ENCODE data around the gene PLEKHM3. TPM values are rescaled to one million over a fixed set of nuclear protein-coding genes. Genes with fewer than 3 reads are reported as not detected.

Gene PLEKHM3, protein sequence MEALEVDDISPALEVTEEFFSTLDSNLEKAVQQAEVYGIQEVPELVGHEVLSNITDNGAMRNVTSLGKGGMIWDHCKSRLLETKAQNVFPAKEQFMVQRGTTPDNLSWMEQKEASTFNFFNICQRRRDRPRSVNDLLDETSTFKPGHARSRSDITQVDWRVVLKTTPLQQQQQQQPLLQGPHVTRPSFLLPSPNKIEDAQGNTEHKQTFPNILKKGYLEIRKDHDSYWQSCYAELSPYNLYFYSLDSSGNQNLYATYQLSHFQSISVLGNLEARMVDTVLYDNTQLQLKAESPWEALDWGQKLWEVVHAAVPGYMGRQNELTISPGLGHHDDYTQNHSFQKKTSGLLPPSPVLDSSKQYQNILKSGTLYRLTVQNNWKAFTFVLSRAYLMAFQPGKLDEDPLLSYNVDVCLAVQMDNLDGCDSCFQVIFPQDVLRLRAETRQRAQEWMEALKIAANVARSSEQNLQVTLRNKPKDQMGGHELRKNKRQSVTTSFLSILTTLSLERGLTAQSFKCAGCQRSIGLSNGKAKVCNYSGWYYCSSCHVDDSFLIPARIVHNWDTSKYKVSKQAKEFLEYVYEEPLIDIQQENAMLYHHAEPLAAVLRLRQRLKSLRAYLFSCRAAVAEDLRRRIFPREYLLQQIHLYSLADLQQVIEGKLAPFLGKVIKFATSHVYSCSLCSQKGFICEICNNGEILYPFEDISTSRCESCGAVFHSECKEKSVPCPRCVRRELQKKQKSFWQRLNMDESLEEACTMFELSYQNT
- 17.1 TPM for polyA plus RNA-seq (ENCODE audit: insufficient read length)
- long read RNA-seq, donor 1: 0 reads
- long read RNA-seq, donor 2: 0 reads
- long read RNA-seq, donor 3, full-length matches to known transcripts: 1 of 1 reads
- long read RNA-seq, donor 3, partial matches to known transcripts: 0 of 1 reads
- long read RNA-seq, donor 3, other reads (novel, unspliced or antisense): 0 of 1 reads
- long read RNA-seq, donor 4: 0 reads
- long read RNA-seq, donor 5, full-length matches to known transcripts: 1 of 1 reads
- long read RNA-seq, donor 5, partial matches to known transcripts: 0 of 1 reads
- long read RNA-seq, donor 5, other reads (novel, unspliced or antisense): 0 of 1 reads
- long read RNA-seq, donor 6: 0 reads
- long read RNA-seq, donor 7, full-length matches to known transcripts: 1 of 1 reads
- long read RNA-seq, donor 7, partial matches to known transcripts: 0 of 1 reads
- long read RNA-seq, donor 7, other reads (novel, unspliced or antisense): 0 of 1 reads
- long read RNA-seq, donor 8, full-length matches to known transcripts: 1 of 1 reads
- long read RNA-seq, donor 8, partial matches to known transcripts: 0 of 1 reads
- long read RNA-seq, donor 8, other reads (novel, unspliced or antisense): 0 of 1 reads

DNA sequence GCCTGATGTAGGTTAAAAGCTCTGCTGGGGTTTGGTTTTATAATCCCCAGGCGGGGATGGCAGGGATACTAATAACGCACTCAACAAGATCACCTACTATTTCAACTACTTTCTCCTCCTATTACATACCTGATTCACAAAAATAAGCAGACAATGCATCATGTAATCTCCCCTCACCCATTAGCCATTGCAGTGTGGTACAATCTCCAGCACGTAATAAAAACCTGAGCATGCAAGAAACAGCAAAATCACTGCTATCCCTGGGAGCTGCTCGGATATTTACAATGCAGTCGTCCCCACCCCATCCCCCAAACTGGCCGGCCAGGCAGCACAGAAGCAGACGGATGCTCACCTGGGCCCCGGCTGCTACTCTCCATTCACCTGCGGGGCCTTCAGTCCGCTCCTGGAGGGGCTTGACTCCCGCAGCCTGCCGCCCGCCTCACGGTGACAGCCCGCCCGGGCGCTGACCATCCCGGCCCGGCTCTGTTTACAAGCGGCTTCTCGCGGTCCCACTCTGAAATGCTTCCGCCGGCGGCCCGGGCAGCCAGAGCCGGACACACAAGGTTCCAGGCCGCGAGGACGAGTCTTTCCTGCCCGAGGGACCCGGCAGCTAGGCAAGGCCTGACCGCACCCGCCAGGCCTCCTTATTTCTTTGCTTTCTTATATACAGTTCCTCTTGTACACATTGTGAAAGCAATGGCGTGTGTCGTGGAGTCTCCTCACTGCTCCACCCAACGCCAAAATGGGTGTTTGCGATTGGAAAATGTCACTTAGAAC is at the start of gene PLEKHM3:
Gene PLEKHM3, minus strand, starts transcription at position 491 of the 777 bp plus-strand sequence. CDS start 23,888 bp downstream, outside the sequence.
- peak; percentile 84 for DNase-seq

DNA sequence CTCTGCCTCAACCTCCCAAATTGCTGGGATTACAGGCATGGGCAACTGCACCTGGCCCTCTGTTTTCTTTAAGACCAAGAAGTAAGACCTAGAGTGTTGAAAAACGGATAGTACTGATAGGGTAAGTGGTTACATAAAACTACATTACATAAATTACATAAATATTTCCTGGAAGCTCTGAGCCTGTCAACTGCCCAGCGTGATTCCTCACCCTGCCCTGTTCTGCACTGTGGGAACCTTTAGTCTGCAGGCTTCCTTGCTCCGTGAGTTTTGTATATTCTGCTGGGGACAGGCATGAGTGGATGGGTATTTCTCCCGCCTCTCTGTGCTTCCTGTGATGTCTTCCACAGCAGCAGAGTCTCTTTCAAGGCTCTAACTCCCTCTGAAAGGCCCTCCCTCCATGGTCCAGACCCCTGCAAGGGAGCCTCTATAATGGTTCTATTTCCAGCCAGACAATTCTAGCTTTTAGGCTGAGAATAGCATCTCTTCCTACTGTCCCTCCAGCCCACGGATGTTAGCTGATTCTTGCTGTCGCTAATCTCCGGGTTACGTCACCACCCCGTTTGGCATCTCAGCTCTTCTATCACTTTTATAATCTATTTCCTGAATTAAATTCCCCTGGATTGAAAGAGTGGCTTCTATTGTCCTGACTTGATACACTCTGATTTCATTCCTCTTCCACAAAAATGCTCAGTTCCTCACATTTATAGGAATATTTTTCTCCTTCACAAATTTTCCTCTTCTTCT is 49.5 kb upstream of the PLEKHM3 start:
- DNase-seq: no peak

DNA sequence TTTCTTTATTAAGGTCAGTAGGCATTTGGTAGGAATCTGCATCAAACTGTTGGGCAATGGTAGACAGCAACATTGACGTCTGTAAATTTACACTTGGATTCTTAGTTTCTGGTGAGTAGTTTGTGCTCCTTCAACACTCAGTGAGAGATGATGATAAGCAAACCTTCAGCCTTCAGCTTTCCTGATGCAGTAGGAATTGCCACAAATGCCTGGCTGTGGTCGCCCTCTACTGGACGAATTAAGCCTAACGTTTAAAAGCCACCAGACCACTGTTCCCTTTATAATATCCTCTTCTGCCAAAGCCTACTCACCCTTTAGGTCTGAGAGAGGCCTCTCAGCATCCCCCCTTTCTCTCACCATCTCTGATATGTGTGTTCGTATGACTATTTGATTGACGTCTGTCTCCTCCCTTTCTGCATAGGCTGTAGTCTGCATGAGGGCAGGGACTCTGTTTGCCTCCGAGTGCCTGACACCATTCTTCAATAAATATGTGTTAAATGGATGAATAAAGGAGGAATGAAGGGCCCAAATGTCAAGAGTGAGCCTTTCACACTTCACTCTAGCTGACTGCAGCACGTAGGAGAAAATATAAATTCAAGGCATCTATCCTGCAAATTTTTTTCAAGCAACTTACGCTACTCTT is 47.0 kb upstream of the PLEKHM3 start:
- DNase-seq: peak; percentile 55

DNA sequence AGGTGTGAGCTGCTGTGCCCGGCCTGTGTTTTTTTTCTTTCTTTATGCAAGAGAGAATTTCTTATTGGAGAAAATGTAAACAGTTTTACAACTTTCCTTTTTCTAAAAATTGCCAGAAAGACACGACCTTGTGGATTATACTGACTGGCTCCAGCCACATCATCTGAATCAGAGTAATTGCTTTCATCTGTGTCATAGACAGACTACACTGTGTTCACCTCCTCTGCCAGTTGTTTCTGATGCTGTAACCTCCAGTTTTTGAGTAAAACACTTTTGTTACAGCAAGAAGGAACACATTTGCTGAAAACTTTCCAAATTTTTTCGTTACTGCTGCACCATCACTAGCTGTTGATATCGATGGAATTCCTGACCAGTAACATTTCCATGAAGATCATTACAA is 43.9 kb upstream of the PLEKHM3 start:
- no peak for DNase-seq

DNA sequence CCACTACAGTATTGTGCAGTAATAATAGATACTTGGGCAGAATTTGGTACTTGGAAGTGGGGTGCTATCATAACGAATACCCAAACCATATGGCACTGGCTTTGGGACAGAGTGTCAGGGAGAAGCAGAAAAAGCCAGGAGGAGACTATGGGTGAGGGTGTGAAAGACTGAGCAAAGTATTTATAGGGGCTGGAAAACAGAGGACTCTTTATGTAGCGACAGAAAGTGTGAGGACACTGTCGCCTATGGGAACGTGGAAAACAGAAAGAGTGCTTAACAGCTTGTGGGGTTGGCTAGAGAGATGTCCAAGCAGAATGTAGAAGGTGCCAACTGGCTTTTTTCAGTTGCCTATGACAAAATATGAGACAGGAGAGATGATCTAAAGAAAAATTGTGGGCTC is 40.7 kb upstream of the PLEKHM3 start:
- DNase-seq: no peak

DNA sequence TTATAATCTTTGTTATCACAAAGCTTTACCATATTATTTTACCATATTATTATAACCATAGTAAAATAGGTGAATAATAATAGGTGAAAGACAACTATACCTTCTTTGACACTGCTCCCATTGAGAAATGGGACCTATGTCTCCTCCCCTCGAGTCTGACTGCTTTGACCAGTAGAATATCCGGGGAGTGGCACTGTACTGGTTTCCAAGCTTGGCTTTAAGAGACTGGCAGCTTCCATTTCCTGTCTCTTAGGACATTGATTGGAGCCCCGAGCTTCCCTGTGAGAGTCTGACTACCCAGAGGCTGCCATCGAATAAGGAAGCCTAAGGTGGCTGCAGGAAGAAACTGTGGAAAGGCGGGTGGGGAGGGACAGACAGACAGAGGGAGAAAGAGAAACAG is 40.1 kb upstream of the PLEKHM3 start:
- DNase-seq: no peak

DNA sequence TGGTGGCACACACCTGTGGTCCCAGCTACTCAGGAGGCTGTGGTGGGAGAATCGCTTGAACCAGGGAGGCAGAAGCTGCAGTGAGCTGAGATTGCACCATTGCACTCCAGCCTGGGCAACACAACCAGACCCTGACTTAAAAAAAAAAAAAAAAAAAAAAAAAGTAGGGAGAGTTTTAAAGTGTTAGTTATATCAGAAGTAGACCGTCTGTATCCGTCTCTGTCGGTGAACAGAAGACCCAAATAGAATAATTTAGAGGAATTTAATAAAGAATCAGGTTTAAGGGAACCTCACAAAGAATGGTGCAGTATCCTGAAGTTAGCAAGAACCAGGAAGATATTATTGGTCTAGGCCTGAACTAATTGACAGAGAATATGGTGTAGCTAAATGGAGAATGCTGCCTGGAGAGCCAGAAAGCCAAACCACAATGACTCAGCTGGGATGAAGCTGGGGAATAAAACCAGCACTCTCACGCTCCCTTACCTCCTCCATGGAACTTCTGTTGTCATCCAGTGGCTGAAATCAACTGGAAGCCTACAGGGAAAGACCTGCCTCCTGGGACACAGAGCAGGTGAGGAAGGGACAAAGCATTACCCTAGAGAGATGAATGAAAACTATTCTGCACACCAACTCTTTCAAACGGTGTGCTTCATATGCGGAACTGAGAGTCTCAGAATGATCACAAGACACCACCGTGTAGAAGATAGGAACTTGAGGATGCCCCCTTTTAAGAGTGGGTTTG is 39.1 kb upstream of the PLEKHM3 start:
- no peak for DNase-seq

DNA sequence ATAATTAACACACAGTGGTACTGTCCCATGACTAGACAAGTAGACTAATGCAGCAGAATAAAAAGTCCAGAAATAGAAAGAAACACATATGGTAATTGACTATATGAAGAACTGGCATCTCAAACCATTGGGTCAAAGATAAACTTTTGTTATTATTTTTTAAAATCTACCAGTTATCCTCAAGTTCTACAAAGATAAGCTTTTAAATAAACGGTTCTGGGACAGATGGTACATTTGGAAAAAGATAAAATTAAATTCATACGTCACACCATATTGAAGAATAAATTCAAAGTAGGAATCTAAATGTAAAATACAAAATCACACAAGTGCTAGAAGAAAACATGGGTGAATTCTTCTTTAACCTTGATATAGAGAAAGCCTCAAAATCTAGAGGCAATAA is 37.6 kb upstream of the PLEKHM3 start:
- DNase-seq: no peak

DNA sequence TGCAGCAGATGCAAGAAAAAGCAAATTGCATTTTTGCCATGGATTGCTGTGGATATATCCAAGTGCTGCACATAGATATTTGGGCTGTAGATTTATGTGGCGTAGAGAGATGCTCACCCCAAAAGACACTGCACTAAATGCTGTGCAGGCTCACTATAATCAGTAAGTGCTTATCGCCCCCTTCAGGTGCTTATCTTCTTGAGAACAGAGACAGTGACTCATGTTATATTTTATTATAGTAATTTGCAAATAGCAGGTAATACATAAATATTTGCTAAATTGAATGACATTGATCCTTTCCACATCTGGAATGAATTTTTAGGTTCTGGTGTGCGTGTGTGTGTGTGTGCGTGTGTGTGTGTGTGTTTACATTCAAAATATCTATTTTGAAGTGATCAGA is 36.8 kb upstream of the PLEKHM3 start:
- no peak for DNase-seq

DNA sequence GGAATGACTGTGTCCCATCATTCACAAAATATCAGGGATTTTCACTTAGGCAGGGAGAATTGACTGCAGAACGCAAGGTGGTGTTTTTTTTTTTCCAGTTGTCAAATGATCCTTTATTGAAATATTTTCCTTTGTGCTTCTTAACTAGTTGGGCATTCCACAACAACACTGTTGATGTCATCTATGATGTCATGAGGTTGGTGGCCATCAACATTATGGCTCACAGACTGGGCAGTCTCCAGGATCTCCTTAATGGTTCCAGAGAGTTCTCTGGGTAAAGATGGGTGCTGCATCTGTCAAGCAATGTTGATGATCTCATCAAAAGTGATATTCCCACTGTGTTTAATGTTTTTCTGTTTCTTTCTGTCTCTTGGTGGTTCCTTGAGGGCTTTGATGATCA is 31.8 kb upstream of the PLEKHM3 start:
- no peak for DNase-seq

DNA sequence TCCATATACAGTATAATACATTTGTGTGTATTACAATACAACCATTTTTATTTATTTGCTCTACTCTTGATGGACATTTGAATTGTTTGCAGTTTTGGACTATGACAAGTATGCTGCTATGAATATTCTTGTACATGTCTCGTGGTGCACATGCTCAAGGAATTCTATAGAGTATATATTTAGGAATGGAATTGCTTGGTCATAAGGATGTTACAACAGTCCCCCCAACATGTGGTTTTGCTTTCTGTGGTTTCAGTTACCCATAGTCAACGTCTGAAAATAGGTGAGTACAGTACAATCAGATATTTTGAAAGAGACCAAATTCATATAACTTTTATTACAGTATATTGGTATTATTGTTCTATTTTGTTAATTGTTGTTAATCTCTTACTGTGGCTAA is 24.1 kb upstream of the PLEKHM3 start:
- no peak for DNase-seq

DNA sequence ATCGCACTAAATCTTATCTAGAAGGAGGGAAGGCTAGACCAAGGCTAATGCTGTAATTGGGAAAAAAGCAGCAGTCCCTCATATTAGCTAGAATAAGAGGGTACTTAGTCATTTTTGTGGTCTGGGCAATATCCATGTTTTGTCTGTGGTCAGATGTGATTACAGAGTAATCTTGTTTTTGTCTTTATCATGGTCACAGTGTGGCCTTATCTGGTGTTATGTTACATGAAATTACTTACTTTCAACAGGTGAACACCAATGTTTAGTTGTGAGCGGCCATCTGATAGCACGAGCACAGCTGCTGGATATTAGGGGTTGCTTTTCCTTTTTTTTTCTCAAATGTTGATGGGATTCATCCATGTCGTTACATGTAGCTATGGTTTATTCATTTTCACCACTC is 23.7 kb upstream of the PLEKHM3 start:
- DNase-seq: no peak

DNA sequence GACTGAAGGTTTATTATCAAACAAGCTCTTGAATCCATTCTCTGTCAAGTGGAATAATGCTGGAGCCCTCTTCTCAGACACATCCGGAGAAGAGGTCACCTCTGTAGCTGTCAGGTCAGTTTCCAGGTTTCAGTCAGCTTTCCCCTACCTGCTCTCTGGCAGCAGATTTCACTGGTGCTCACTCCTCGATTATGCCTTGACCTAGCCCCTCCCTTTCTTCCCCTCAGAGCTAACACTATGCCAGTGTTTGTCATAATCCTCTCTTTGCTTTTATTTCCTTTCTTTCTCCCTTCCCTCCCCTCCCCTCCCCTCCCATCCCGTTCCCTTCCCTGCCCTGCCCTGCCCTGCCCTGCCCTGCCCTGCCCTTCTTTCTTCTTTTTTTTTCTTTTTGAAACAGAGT is 22.5 kb upstream of the PLEKHM3 start:
- DNase-seq: no peak

DNA sequence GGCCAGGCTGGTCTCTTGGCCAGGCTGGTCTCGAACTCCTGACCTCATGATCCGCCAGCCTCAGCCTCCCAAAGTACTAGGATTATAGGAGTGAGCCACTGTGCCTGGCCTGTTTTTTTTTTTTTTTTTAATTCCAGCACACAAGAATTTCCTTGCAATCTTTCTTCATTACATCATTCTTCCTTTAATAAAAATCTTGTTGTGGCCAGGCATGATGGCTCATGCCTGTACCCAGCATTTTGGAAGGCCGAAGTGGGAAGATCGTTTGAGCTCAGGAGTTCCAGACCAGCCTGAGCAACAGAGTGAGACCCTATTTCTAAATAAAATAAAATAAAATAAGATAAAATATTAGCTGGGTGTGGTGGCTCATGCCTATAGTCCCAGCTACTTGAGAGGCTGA is 21.4 kb upstream of the PLEKHM3 start:
- DNase-seq: no peak

DNA sequence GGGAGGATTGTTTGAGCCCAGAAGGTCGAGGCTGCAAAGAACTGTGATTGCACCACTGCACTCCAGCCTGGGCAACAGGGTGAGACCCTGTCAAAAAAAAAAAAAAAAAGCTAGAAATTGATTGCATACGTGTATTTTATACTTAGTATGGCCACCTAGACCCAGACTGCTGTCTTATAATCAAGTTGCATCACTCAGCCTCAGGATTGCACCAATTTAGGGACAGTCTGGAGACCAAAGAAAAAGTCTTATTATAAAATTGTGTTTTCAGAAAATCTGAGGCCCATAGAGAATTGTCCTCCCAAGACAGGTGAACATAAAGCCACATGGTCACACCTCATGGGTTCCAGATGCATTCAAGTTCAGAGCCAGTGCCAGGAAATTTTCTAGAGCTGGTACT is 17.1 kb upstream of the PLEKHM3 start:
- no peak for DNase-seq

DNA sequence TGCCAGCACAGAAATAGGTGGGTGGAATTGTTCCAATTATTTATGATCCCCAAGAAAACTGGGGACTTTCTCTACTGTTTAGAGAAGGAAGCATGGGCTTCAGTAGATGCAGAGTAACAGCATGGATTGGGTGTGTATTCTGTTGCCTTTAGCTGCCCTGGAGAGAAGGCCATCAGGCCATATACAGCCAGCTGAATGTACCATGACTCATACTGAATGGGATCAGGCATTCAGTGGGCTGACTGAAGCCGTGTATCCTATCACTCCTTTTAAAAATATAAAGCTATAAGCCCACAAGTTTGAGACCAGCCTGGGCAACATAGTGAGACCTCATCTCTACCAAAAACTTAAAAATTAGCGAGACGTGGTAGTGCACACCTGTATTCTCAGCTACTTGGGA is 16.7 kb upstream of the PLEKHM3 start:
- no peak for DNase-seq

DNA sequence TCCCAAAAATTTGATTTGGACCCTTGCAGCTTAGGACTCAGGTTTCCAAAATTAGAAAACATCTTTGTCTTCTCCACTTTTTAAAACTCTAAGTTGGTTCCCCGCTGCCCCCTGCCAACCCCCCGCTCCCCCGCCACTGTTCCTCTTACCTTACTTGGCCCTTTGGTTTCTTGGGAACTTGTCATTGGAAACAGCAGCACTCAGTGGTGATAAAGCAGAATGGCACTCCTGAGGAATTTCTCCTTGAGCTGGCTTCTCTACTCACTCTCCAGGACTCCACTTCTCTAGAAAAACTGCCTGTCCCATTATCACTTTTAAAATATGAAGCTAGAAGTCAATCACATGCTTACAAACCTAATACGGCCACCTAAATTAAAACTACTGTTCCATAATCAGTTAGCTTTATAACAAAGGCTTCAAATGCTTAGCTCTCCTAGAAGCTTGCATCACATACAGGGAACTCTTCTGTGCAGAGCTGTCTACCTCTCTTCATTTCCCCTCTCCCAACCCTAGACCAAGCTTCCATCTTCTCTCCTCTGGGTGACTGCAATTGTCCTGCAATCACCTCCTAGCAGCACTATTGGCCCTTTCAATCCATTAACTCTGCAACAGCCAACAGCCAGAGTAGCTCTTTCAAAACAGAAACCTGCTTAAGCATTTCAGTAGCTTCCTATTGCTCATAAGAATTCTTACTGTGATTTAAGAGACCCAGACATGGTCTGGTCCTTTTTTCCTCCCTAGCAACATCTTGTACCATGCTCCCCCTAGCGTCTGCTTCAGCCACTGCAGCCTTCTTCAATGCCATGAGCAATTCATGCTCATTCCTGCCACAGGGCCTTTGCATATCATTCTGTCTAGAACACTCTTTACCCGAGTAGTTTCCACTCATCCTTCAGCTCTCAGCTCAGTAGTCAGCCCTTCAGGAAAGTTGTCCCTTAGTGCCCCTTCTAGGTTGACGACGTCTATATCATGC is 15.2 kb upstream of the PLEKHM3 start:
- DNase-seq: peak; percentile 43
